ENCODE data around the gene LRRC10.

The LRRC10 gene, protein sequence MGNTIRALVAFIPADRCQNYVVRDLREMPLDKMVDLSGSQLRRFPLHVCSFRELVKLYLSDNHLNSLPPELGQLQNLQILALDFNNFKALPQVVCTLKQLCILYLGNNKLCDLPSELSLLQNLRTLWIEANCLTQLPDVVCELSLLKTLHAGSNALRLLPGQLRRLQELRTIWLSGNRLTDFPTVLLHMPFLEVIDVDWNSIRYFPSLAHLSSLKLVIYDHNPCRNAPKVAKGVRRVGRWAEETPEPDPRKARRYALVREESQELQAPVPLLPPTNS

DNA sequence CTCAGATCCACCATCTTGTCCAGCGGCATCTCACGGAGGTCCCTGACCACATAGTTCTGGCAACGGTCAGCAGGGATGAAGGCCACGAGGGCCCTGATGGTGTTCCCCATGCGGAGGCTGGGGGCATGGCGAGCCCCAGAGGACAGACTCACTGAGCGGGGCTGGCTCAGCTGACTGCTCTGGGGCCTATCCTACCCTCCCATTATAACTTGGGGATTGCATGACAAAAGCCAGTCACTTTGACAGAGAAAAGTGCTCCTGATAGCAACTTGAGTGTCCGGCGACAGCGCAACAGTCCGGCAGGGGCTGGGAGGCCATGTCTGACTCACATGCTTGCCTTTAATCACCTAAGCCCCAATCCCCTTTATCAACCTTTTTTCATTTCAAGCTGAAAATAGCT is at the start of gene LRRC10:
TSS of gene LRRC10 (minus strand) at position 179 of the 400 bp plus-strand sequence. CDS start at position 110, 69 bp downstream.
- no peak for DNase-seq

DNA sequence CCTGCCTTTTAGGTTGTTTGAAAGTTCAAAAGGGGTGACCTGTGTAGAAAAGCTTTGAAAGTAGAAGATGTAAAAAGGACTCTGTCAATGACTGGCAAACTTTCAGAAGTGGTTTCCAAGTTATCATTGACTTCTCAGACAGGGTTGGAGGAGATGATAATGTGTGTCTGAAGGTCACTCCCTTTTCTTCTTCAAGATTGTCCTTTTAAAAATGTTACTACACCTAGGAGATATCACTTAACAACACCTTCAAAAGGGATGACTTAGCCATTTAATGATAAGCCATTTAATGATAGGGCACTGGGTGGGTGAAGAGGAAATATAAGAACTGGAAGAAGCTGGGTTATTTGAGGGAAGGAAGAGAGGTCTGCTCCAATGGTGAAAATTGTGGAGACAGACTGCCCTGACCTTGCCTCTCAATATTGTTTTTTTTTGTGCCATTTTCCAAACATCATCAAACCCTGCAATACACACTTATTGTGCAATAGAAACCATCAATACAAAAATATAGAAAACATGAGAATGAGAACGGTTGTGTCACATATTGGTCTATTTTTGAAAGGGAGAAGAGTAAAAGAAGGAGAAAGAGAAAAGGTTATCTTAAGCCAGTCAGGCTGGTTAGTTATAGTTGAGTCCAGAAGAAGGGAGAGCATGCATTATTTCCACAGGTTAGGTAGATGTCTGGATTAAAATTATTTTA is 49.6 kb upstream of the LRRC10 start:
- no peak for DNase-seq

DNA sequence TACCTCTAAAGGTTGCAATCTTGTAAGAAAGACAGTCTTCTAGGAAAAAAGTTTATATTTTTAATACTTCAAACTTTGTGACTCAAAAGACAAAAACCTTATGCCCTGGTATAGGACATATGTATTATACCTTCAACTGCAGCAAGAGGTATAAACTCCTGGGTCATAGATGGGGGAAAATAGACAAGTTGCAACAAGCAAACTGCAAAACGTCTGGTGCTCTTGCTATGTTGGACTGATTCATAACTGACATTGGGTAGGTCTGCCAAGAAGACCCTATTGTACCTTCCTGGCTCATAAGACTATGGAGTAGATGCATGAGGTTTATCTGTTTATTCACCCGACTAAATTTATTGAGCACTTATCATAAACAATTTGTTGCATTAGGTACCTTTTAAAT is 47.5 kb upstream of the LRRC10 start:
- DNase-seq, result no peak

DNA sequence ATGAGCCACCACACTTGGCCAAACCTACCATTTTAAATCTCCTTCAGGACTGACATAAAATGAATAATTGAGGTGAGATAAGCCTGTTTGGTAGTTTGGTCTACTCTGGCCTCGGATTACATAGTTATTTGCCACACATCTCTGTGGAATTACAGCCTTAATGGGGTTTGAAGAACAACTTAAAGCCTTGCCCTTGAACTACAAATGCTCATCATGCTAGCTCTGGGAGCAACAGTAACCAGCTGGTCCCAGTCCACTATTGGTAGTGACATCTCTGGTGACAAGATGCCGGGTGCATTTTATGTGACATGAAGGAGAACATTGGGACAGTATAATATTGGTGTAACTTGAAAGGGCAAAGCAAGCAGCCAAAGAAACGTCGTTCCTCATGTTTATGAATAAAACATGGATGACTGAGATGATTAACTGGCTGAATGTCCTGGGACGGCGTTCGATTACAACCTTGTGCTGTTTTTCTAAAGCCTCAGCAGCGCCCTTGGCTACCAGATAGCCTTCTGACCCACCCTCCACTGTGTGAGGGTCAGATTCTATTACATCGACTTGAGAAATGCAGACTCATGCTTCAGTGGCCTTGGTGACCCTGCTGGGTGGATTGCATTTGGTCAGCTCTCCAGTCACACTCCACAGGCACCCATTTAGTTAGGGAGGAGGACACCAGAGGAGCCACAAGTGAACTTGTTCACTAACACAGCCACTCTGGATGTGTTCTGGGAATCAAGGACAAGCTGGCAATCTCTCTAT is 46.9 kb upstream of the LRRC10 start:
- DNase-seq, result no peak

DNA sequence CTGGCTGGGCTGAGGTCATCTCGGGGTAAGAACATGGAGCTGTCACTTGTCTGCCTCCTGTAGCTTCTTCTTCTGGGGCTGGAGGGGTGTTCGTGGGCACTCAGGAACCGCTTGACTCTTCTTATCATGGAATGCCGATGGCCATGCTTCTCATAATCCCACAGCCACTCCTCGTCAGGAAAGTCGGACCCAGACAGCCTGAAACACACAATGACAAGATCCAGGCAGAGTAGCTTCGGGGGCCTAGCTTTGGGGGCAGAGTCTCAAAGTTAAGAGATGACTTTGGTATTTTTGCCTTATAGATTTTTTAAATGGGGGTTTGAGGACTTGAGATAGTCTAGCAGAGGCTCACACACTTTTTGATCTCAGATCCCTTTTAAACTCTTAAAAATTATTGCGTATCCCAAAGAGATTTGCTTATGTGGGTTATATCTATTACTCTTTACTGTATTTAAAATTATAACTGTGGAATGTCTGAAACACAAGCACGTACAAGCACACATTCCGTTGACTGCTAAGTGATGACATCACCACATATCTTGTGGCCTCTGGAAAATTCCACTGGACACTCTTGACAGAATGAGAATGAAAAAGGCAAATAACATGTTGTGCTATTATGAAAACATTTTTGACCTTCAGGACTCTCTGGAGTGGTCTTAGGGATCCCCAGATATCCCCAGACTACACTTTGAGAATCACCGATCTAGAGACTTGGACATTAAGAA is 45.1 kb upstream of the LRRC10 start:
- DNase-seq, result no peak

DNA sequence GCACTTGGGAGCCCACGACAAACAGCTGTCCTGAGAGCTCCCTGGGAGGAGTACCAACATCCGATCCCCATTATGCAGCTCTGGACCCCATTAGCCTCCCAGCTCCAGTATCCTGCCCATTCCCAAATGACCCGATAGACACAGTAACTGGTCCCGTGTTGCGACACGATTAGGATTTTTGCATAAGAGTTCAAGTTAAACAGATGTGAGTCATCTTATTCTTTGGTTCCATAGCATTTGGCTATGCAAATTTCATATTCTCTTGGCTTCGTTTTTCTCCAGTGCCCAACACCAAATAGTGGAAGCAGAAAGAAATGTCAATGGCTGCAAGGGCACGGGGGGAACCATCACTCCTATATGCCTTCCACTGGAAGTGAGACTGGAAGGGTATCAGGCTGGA is 43.0 kb upstream of the LRRC10 start:
- no peak for DNase-seq

DNA sequence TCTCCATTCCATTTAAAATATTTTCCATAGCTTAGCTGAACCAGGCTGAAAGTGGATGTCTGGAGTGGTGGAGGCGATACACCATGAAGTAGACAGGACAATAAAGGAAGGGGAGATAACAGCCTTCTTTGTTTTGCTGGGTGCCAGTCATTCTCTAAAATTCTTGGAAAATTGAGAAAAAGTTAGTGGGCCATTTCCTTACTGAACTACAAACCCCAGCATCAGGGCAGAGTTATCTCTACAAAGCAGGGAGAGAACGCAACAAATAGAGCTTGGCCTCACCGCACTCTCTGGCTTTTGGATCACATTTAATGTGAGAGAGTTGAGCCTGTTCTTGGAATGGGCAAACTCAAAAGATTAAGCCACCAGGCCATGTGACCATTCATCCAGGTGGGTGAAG is 41.2 kb upstream of the LRRC10 start:
- no peak for DNase-seq

DNA sequence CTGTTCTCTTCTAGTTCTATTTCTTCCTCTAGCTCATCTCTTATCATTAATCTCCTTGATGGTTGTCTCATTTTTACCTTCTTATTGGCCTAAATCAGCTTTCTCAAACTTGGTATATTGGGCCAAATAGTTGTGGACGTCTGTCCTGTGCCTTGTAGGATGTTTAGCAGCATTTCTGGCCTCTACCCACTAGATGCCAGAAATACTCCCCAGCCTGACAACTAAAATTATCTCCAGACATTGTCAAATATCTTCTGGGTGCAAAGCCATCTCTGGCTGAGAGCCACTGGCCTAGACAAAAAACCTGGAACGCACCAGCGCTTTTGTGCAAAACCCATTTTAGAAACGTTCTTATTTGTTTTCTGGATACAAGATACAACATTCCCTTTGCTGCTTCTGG is 38.8 kb upstream of the LRRC10 start:
- DNase-seq, result no peak

DNA sequence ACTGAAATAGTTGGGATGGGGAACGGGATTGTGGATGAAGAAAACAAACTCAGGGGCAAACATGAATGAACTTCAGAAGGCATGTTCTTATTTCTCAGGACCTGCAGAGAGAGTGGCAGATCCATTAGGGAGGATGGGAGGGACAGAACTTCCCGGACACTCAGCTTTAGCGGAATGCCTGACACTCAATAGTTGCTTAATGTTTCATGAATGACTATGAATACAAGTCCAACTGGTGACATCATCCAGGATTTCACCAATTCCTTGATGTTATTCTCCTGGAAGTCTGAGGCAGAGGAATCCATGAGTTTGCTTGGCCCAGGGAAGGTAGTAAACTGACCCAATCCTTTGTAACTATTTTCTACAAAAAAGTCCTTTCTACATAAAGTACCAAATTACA is 37.8 kb upstream of the LRRC10 start:
- DNase-seq, result no peak

DNA sequence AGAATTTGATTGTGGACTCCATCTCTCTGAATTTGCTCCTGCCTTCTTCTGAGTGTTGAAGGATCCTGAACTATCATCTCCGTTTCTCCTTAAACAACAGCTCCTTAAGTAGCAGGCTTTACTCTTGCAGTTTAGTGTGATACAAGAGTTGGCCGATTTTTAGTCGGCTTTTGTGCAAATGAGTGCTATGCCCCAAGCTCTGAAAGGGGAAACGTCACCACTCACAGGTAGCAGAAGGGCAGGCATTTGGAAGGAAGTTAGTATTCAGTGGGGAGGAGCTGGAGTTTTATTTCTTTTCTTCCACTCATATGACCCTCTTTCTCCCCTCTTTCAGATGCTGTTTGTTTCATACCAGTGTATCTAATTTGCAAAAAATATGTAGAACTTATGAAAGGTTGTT is 36.5 kb upstream of the LRRC10 start:
- DNase-seq, result no peak

DNA sequence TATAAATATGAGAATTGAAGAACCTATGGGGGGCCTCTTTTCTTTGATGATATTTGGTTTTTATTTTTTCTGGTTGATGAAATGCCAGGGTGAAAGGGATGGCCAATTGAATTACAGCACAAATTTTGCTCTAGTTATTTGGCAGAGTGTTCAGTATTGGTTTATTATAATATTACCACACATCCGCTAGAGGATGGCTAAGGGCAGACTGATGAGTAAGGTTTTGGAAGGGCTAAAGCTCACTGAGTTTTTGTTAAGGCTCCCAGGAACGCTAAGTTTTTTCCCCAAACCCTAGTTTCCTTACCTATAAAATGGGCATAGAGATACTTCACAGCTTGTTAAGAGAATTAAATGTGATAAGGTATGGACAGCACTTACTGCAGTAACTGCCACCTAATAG is 34.3 kb upstream of the LRRC10 start:
- no peak for DNase-seq

DNA sequence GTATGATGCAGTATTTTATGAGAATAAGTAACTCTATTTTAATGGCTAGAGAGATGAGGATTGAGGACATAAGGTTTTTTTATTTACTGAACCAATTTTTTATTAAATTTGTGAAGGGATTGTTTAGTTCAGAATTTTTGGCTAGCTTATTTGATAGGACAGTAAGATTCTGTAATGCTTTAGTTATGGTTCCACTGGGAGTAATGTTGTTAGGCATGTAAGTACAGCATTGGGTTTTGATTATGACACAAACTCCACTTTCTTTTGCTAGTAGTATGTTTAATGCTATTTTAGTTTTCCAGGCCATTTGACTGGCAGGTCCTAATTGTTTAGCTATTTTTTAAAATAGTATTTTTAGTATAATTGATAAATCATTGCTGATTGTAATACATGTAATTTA is 33.8 kb upstream of the LRRC10 start:
- no peak for DNase-seq

DNA sequence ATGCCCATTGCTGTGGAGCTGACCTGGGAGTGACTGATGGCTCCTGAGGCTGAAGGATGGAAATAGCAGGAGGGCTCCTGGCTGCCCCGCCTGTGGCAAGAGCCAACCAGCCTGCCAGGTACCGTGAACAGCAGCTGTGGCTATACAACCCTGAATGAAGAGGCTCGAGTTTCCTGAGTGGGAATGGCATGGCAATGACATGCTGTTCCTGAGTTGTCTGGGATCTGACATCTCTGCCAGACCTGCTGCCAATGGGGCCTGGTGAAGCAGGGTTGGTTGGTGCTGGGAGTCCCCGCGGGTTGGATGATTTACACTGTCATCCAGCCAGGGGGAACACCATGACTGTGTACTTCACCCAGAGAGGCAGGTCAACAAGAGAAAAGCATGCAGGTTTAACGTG is 31.8 kb upstream of the LRRC10 start:
- no peak for DNase-seq

DNA sequence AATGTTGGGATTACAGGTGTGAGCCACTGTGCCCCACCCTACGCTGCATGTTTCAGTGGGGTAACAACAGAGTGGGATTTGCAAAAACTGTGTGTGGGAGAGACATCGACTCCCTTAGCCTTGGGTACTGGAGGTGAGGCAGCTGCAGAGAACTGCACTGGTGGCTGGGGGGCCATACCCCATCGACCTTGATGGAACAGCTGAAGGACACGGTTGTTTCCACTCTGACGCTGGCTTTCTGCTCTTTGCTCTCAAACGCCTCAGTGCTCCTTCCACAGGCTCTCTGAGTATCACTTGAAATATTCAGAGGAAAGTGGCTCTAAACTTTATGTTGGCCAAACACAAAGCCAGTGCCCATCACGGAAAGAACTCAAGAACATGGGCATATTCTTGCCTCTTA is 30.8 kb upstream of the LRRC10 start:
- DNase-seq, result no peak

DNA sequence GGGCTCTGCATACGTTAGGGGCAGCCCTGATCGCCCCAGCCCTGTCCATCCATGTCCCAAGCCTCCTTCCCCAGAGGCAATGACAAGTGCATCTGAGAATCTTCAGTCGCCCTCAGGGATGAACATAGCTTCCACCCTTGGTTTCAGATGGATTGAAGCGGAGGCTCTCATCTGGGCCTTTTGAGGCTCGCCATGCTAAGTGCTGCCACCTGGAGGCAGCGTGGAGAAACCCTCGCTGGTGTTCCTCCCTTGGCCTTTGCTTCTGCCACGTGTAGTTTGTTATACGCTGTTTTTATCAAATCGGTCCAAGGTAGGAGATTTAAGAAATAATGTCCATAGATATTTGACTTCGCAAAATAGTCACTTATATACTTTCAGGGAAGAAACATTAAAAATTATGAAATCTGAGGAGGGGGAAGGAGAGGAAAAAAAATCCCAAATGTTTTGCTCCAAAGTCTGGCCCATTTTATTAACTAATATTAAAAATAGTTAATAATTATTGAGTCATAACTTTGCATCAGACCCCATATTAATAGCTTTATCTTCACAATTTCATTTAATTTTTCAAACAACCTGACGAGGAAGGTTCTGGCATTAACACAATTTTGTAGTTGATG is 28.8 kb upstream of the LRRC10 start:
- DNase-seq, result peak; percentile 58 to 61

DNA sequence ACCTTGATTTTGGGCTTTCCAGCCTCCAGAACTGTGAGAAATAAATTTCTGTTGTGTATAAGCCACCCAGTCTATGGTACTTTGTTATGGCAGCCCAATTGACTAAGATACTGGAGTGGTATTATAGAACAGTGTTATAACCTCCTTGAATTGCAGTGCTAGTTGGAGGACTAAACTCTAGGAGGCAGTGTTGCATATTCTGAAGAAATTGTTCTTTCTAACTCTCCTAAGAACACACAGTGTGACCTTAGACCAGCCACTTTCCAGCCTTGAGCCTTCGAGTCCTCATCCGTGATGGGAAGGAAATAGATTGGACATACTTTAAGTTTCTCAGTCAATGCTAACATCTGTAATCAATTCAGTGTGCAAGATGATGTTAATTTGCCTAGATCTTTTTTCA is 22.4 kb upstream of the LRRC10 start:
- DNase-seq, result no peak

DNA sequence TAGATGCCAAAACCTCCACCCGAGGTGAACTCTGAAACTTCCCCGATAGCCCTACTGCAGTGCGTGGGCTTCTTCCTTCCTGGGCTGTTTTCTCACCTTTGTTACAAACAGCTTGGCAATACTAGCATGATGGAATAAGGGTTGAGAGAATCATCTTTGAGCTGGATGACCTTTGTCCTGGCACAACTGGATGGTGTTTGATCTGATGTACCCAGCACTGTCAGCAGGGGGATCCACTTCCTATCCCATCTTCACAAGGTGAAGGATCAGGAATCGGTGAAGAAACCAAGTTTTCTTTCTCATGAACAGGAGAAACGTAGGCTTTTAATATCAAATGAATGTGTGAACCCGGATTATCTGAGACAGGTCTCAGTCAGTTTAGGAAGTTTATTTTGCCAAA is 19.5 kb upstream of the LRRC10 start:
- DNase-seq, result no peak

DNA sequence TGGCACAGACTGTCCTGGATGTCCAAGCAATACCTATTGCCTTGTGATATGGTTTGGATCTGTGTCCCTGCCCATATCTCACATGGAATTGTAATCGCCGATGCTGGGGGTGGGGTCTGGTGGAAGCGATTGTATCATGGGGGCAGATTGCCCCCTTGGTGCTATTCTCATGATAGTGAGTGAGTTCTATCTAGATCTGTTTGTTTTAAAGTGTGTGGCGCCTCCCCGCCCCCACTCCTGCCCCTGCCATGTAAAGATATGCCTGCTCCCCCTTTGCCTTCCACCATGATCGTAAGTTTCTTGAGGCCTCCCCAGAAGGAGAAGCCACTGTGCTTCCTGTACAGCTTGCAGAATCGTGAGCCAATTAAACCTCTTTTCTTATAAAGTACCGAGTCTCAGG is 16.8 kb upstream of the LRRC10 start:
- DNase-seq, result no peak

DNA sequence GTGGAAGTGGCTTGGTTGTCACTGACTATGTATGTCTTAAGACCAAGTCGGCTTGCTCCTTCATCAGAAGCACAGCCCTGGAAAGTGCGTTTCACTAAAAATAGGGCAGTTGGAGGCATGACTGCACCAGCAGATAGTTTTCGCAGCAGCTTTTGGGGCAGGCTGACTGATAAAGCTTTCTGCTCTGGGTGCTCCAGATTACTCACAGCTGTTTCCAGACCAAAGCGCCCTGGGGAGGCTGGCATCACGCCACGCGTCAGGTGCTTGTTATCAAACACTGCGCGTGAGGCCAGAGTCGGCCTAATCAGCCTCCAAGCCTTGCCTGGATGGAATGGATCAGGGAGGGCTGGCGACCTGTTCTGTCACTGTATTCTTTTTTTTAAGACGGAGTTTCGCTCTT is 13.3 kb upstream of the LRRC10 start:
- no peak for DNase-seq

DNA sequence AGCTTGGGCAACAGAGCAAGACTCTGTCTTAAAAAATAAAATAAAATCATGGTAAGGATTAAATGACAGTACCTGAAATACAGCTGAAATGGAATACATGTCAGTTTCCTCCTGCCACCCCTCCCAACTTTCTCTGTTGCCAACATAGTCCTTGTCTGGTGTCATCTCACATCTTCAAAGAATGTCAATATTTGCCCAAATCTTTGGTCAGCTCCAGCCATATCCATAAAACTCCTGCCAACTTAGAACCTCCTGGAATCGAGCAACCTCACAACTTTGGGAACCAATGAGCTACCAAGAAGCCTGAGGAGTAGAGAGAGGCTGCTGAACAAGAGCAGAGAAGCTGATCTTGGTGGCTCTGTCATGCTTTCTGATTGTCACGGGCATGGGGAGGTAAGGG is 10.8 kb upstream of the LRRC10 start:
- no peak for DNase-seq

DNA sequence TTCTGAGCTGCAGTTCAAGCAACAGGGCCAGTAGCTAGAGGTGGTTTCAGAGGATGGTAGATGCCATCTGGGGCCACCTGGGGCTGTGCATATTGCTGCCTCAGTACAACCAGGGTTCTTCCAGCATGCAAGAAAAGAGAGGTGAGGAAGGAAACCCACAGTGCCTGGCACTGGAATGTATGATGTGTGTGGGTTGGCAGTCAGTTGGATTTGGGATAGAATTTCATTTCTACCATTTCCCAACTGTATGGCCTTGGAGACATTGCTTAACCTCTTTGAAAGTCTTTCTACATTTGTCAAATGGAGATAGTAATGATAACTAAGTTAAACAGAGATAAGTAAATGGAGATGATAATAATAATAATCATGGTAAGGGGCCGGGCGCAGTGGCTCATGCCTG is 10.2 kb upstream of the LRRC10 start:
- no peak for DNase-seq

DNA sequence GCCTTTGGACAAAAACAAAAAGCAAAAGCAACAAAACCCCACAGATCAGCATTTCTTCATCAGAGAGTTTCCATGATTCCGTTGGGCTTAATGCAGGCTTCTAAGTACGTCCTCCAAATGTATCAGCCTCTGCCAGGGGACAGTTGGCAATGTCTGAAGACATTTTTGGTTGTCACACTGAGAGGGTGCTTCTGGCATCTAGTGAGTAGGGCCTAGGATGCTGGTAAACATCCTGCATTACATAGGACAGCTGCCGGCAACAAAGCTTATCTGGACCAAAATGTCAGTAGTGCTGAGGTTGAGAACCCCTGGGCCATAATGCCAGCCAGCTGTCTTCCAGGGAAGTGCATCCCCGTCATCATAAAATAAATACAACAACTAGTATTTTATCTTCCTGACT is 9.4 kb upstream of the LRRC10 start:
- no peak for DNase-seq

DNA sequence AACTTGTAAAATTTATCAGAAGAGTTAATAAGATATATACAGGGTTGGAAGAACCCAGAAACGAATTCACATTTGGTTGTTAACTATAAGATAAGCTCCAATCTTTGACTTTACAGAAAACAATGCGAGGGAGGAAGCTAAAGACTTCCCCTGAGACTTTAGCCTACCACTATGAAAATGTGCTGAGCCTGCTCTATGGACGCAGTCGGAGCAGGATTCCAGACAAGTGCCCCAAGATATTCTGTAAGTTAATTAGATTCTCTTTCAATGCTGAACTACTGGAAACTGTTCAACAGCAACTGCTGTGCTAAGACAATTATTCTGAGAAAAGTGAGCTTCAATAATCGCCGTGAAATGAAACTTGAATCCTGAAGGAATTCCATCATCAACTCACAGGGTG is 8.3 kb upstream of the LRRC10 start:
- DNase-seq, result no peak

All from CD4-positive, alpha-beta T cell treated with Interleukin-4 for 1 hour (primary cell).